Heart right ventricle (tissue), 16 donors: ENCODE measurements around the gene ZBTB7C. TPM values are rescaled to one million over a fixed set of nuclear protein-coding genes. Genes with fewer than 3 reads are reported as not detected.

ENCODE experiments used
- ATAC-seq, 8 donors: fragments of 200-7000 bp; cut with Tn5 transposase; one replicate each; pipeline ENCODE4 v1.9.1; 2020; ENCODE audit warnings: mild to moderate bottlenecking in 8 of 8, moderate library complexity in 8 of 8, moderate number of reproducible peaks in 1 of 8
- DNase-seq, 2 donors: peaks; one replicate each; pipeline ENCODE4 v3.0.0-alpha.2; 2020
- H3K27ac ChIP-seq, 10 donors: fragments of 200-600 bp; sonication (generic) in 2 of 10; one replicate each; pipeline versions ENCODE4 v1.5.0 to v1.8.0; 2020 to 2022; ENCODE audit warnings: mild to moderate bottlenecking in 3 of 10
- H3K27me3 ChIP-seq, 7 donors: fragments of 200-600 bp; one replicate each; pipeline ENCODE4 v1.8.0; 2021 to 2022; ENCODE audit warnings: mild to moderate bottlenecking in 2 of 7
- H3K36me3 ChIP-seq, 9 donors: fragments of 200-600 bp; sonication (generic) in 1 of 9; one replicate each; pipeline versions ENCODE4 v1.5.0 to v1.8.0; 2020 to 2022; ENCODE audit warnings: mild to moderate bottlenecking in 2 of 9
- H3K4me1 ChIP-seq, 9 donors: fragments of 200-600 bp; sonication (generic) in 1 of 9; one replicate each; pipeline versions ENCODE4 v1.5.0 to v1.8.0; 2020 to 2022; ENCODE audit warnings: mild to moderate bottlenecking in 4 of 9
- H3K4me3 ChIP-seq, 10 donors: fragments of 200-600 bp; sonication (generic) in 2 of 10; one replicate each; pipeline versions ENCODE4 v1.5.0 to v1.8.0; 2020 to 2022; ENCODE audit warnings: mild to moderate bottlenecking in 7 of 10, moderate library complexity in 2 of 10
- H3K9me3 ChIP-seq, 11 donors: fragments of 200-600 bp in 10 of 11; sonication (generic) in 2 of 11; one replicate each; pipeline versions ENCODE4 v1.5.0 to v1.8.0; 2013 to 2022; ENCODE audit warnings: mild to moderate bottlenecking in 2 of 11, control low read depth in 1 of 11, moderate library complexity in 1 of 11
- WGBS, 2 donors: extraction: QIAGEN DNeasy Blood & Tissue Kit; methylation state at CpG; one replicate each; pipeline ENCODE4 v1.1.7; 2013; ENCODE audit warnings: inconsistent platforms in 1 of 2; 5-methylcytosine and 5-hydroxymethylcytosine counted together
- intact Hi-C, 10 donors: fragments of 100-400 bp; cut with DNase I; formaldehyde crosslinking; loops; one replicate each; pipeline versions ENCODE4 v1.11.1 to v1.14.2; 2022
- polyA plus RNA-seq, 2 donors: library from polyadenylated mRNA; stranded (reverse); fragments of 200-250 nt; gene quantifications; one replicate each; pipeline ENCODE4 v1.2.3, GENCODE V29; 2013
- total RNA-seq, 10 donors: library from RNA; stranded (reverse); fragmentation: NEBNext Ultra II Directional in 3 of 10; extraction: Animal tissue kit (Norgen Biotek cat#: 25700) in 3 of 10; gene quantifications; one replicate each; pipeline versions ENCODE4 v1.2.1 to v1.2.4, GENCODE V29; 2021 to 2023
- TF ChIP-seq, protein P1 (sequence below), 9 donors: fragments of 200-600 bp; sonication (generic) in 2 of 9; IDR thresholded peaks; one replicate each; pipeline versions ENCODE4 v1.5.0 to v1.8.0; 2021 to 2022; ENCODE audit warnings: antibody characterized with exemption in 9 of 9, mild to moderate bottlenecking in 5 of 9, moderate library complexity in 1 of 9
- donor health status: Arrhythmogenic right ventricular cardiomyopathy.
- donor health status: ischemic (EF 13 %, LVEDD 7.1; RV severe dilation, severe dysfunction).
- donor health status: healthy with polysubstance abuse.
- donor health status: DM: no; HTN: yes; CAD: no.
- donor health status: DM: no; HTN: no; CAD: no.
- donor health status: ischemic (EF 25% LVEDD 6.9; RV normal size, moderate dysfunction).
- donor health status: ischemic (EF 25% LVEDD 5.7; RV mildly dilated, moderate dysfunction).
- donor health status: healthy.
- donor health status: DM: yes; HTN: yes; CAD: no.
- donor health status: Ischemic cardiomyopathy.
- donor health status: ischemic (EF 35%, LVEDD 5.7; RV mildly dilated, moderate dysfunction).
- donor health status: nonischemic (EF 11% LVEDD 7.7; RV severe dilation, severe dysfunction).
- donor health status: DM: yes; HTN: yes; CAD: no.
- donor health status: PGD.
- donor health status: ischemic (EF 29% LVEDD 5.4; RV normal size, mild dysfunction).
- donor health status: nonischemic (EF 23%, LVEDD 6.1; RV moderate dilation, normal function).

The ZBTB7C gene
- total and polyA plus RNA-seq, 12 donors = 0.49 to 6.3 (median 1.5) TPM

DNA sequence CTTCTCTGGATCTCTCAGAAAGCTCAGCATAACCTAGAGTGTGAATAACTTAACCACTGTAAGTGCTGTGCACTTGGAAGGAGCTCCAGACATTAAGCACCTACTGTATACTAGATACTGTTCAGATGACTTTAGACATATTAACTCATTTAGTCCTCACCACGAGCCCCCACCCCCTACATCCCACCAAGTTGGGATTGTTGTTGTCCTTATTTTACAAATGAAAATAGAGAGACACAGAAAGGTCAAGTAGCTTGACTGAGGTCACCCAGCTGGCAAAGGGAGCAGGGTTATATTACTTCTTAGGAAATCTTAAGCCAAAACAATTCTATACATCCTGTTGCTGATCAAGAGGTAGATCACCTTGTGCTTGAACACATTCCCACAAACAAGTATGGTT lies 244.5 kb downstream of the ZBTB7C start:
- no peaks in the 10 kb centered on the region for H3K27me3 ChIP-seq
- H3K4me3 ChIP-seq = no peak overlapping the region
- DNase-seq (no peak), ATAC-seq (no peak)
- intact Hi-C loops = loop anchor here in 4 of 10 donors (5.0 to 10.0 kb wide), 4 partner anchors 240 to 280 kb away; partner anchors contain the start of gene ZBTB7C (in 3 of the 4)
- 64 to 86% methylated on average over 1 of the region's 1 CpG for WGBS, 2 donors
- H3K9me3 ChIP-seq = no peaks in the 10 kb centered on the region
- H3K27ac ChIP-seq = peak overlapping the region in 1 of 10 donors; percentile 55
- no peaks in the 10 kb centered on the region for H3K36me3 ChIP-seq
- H3K4me1 ChIP-seq = peaks cover 11 to 64% (median 44%) of the 10 kb centered on the region in 9 donors
- TF ChIP-seq, protein P1, sequence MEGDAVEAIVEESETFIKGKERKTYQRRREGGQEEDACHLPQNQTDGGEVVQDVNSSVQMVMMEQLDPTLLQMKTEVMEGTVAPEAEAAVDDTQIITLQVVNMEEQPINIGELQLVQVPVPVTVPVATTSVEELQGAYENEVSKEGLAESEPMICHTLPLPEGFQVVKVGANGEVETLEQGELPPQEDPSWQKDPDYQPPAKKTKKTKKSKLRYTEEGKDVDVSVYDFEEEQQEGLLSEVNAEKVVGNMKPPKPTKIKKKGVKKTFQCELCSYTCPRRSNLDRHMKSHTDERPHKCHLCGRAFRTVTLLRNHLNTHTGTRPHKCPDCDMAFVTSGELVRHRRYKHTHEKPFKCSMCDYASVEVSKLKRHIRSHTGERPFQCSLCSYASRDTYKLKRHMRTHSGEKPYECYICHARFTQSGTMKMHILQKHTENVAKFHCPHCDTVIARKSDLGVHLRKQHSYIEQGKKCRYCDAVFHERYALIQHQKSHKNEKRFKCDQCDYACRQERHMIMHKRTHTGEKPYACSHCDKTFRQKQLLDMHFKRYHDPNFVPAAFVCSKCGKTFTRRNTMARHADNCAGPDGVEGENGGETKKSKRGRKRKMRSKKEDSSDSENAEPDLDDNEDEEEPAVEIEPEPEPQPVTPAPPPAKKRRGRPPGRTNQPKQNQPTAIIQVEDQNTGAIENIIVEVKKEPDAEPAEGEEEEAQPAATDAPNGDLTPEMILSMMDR (IDR thresholded peaks at IDR 0.05) = no peak

DNA sequence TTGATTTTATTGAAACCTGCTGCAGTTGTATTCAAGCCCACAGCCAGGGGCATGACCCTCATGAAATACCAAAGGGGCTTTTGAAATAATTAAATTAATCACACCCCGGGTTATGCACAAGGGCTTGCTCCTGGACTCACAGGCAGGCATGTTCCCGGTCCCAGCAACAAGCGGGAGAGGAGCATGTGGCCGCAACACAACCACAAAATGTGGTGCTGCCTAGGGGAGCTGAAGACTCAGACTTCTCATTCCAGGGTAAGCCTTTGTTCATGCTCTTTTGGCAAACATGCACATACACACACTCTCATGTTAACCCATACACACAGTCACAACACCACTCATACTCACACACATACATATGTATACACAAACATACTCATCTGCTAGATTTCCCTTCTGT lies 245.1 kb downstream of the ZBTB7C start:
- Histone ChIP-seq H3K27me3 (no peaks in the 10 kb centered on the region), H3K36me3 (no peaks in the 10 kb centered on the region), H3K4me1 (peaks cover 11 to 64% (median 44%) of the 10 kb centered on the region in 9 donors), H3K9me3 (no peaks in the 10 kb centered on the region), H3K27ac (peak overlapping the region in 1 of 10 donors; percentile 95), H3K4me3 (no peak overlapping the region)
- TF ChIP-seq, protein P1 (IDR thresholded peaks at IDR 0.05) = no peak
- 90 to 92% methylated on average over 4 of the region's 4 CpGs for WGBS, 2 donors
- ATAC-seq = no peak
- intact Hi-C loops = loop anchor here in 4 of 10 donors (5.0 to 10.0 kb wide), 4 partner anchors 239 to 281 kb away; partner anchors contain the start of gene ZBTB7C (in 3 of the 4)
- no peak for DNase-seq

DNA sequence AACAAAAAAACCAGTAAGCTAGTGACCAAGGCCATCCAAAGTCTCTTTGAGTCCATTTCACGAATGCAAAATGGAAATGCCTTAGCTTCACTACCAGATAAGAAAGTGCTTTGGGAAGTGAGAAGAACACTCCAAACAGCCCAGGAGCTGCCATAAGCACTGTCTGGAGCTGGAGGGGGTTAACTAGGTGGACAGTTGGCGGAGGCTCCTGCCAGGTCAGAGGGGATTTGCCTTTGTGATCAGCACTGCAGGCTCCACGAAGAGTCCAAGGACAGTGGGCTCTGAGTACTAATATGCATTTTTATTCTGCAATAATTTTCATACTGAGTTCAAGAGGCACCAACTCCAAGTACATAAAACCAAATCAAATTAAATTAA lies 245.5 kb downstream of the ZBTB7C start:
- TF ChIP-seq, protein P1 (IDR thresholded peaks at IDR 0.05) = no peak
- Histone ChIP-seq H3K36me3 (no peaks in the 10 kb centered on the region), H3K9me3 (no peaks in the 10 kb centered on the region), H3K4me1 (peaks cover 11 to 64% (median 44%) of the 10 kb centered on the region in 9 donors), H3K4me3 (no peak overlapping the region), H3K27ac (peak overlapping the region in 3 of 10 donors; percentile 13 to 95 (median 86)), H3K27me3 (no peaks in the 10 kb centered on the region)
- intact Hi-C loops = loop anchor here in 4 of 10 donors (2.0 to 10.0 kb wide), 5 partner anchors 139 to 281 kb away; partner anchors contain the start of gene ZBTB7C (in 3 of the 4)
- WGBS, 2 donors = 70 to 71% methylated on average over 3 of the region's 3 CpGs
- DNase-seq (no peak), ATAC-seq (no peak)

DNA sequence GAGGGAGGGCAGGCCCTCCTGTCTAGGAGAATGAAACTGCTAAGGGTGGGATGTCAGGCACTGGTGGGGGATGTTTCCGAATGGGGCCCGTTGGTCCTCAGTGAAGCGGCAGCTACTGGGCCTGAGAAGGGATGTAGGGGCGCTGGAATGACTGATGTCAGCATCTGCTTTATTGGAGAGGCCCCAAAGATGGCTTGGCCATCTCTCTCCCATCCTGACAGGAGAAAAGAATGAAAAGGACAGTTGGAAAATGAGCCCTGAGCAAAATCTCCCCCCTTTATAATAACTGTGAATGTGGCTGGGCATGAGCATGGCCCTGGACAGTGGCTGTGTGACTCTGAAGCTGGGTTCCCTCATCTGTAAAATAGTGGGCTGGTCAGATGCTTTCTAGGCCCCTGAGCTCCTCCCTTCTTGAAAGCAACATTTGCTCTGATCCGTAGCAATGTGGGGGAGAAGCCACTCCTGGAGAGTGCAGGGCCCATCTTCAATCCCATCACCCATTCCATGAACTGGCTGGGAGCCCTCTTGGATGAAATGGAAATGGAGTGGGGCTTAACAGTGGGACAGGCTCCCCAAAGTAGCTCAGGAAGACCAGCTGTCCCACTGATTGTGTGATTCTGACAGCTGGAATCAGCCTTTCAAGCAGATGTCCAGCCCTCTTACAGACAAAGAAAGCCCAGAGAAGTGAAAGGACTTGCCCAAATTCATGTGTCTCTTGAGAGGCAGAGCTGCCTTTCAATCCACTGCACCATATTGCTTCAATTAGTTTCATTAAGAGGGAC lies 246.0 kb downstream of the ZBTB7C start:
- Histone ChIP-seq H3K4me1 (peaks cover 11 to 62% (median 44%) of the 10 kb centered on the region in 9 donors), H3K4me3 (no peak overlapping the region), H3K27me3 (no peaks in the 10 kb centered on the region), H3K9me3 (no peaks in the 10 kb centered on the region), H3K36me3 (no peaks in the 10 kb centered on the region), H3K27ac (peak overlapping the region in 7 of 10 donors; percentile 86 to 95 (median 90))
- WGBS, 2 donors = 88 to 90% methylated on average over 5 of the region's 5 CpGs
- TF ChIP-seq, protein P1 (IDR thresholded peaks at IDR 0.05) = no peak
- intact Hi-C loops = loop anchor here in 4 of 10 donors (2.0 to 10.0 kb wide), 5 partner anchors 138 to 282 kb away; partner anchors contain the start of gene ZBTB7C (in 3 of the 4)
- DNase-seq (no peak), ATAC-seq (no peak)
